GM21529 (cell line): ENCODE data around the gene AZU1.
"Not testable (repeated sequence)": the region's sequence is repeated elsewhere in the genome, so short reads cannot be mapped to it uniquely, and the experiment has no call there.

Experiments
- ATAC-seq: cut with Tn5 transposase; IDR thresholded peaks from one replicate; pipeline ENCODE4 v1.9.1; 2021; ENCODE audit not compliant: unreplicated experiment

AZU1 gene

GRCh38 chr19:869245-870177 is 41.9 kb downstream of the AZU1 start:
- ATAC-seq, result no peak

GRCh38 chr19:870314-870713 is 42.7 kb downstream of the AZU1 start:
- no peak for ATAC-seq

- no peak for ATAC-seq
Observed at GRCh38 chr19:870963-871401, 43.3 kb downstream of the AZU1 start.

GRCh38 chr19:871446-872265 is 44.0 kb downstream of the AZU1 start:
- ATAC-seq, result no peak

- no peak for ATAC-seq
Observed at GRCh38 chr19:872266-872951, 44.8 kb downstream of the AZU1 start.

GRCh38 chr19:873084-873483 is 45.4 kb downstream of the AZU1 start:
- no peak for ATAC-seq

- ATAC-seq, result no peak
Observed at GRCh38 chr19:873561-874041, 46.0 kb downstream of the AZU1 start.

- no peak for ATAC-seq
Observed at GRCh38 chr19:875265-875879, 47.7 kb downstream of the AZU1 start.

- no peak for ATAC-seq
Observed at GRCh38 chr19:876089-876488, 48.5 kb downstream of the AZU1 start.

GRCh38 chr19:876780-877314 is 49.2 kb downstream of the AZU1 start:
- ATAC-seq, result no peak

GRCh38 chr19:877992-878660 is 50.5 kb downstream of the AZU1 start:
- ATAC-seq, result not testable (repeated sequence)

GRCh38 chr19:878751-879561 is 51.3 kb downstream of the AZU1 start:
- not testable (repeated sequence) for ATAC-seq

- no peak for ATAC-seq
Observed at GRCh38 chr19:879711-880438, 52.2 kb downstream of the AZU1 start.
